Superior temporal gyrus (tissue), 1 donor: ENCODE measurements around the gene HS3ST4.

ENCODE experiments used
- DNase-seq: peaks from one replicate; pipeline ENCODE4 v3.0.0-alpha.2; 2016; ENCODE audit errors: extremely low spot score

The HS3ST4 gene

DNA sequence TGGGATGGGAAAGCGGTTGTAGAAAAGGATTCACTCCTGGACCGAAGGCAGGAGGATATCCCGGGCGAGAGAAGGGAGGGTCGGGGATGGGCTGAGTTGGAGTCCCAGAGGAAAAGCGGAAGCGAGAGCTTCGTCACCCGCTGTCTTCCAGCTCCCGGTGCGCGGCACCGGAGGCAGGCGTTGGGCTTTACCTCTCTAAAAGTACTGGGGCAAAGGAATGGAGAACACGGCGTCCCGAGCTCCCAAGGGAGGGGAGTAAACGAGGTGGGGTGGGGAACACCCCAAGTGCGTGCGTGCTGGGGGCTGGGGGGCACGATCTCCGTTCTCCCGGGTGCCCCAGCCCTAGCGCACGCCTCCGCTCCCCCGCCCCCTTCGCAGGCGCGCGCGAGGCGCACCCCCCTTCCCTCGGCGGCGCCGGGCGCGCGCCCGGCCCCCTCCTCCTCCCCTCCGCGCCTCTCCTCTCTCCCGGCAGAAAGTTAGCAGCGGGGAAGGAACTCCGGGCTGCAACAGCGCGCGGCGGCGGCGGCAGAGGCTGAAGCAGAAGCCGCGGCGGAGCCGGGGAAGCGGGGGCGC is at the start of gene HS3ST4:
Gene HS3ST4, plus strand, starts transcription at position 441 of the 573 bp plus-strand sequence.
- no peak for DNase-seq

DNA sequence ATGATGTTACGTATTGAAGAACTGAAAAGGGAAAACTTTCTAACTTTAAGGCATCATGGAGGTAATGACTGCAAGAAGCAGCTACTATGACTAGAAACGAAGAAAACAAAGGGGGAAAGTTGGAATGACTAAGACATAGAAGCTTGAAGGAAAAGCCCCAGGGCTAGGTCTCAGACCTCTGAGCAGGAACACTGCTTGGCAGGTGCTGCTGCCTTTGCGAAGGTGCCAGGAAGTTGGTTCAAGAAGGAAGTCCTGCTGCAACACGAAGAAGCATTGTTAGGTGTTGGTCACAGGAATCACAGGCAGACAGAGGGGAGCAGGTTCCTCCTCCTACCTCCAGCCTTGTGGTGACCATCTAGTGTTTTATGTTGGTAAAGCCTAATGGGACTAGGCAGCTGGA is 48.1 kb upstream of the HS3ST4 start:
- DNase-seq: no peak

DNA sequence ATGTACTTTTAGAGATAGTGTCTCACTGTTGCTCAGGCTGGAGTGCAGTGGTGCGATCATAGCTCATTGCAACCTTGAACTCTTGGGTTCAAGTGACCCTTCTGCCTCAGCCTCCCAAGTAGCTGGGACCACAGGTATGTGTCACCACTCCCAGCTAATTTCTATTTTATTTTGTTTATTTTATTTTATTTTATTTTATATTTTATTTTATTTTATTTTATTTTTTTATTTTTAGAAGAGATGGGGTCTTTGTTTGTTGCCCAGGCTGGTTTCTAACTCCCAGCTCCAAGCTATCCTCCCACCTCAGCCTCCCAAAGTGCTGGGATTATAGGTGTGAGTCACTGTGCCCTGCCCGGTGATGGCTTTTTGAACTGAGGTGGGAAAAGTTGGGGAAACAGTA is 35.1 kb upstream of the HS3ST4 start:
- DNase-seq: no peak

- DNase-seq: no peak
Observed at GRCh38 chr16:25676820-25677219, 14.9 kb upstream of the HS3ST4 start.

- DNase-seq: no peak
Observed at GRCh38 chr16:25679511-25679910, 12.2 kb upstream of the HS3ST4 start.

GRCh38 chr16:25689137-25689836 is 2.5 kb upstream of the HS3ST4 start:
- DNase-seq: no peak

GRCh38 chr16:25690552-25691143 is 1.1 kb upstream of the HS3ST4 start:
- DNase-seq: peak; percentile 25

GRCh38 chr16:25692351-25692741 is 587 bp downstream of the HS3ST4 start:
- DNase-seq: no peak

DNA sequence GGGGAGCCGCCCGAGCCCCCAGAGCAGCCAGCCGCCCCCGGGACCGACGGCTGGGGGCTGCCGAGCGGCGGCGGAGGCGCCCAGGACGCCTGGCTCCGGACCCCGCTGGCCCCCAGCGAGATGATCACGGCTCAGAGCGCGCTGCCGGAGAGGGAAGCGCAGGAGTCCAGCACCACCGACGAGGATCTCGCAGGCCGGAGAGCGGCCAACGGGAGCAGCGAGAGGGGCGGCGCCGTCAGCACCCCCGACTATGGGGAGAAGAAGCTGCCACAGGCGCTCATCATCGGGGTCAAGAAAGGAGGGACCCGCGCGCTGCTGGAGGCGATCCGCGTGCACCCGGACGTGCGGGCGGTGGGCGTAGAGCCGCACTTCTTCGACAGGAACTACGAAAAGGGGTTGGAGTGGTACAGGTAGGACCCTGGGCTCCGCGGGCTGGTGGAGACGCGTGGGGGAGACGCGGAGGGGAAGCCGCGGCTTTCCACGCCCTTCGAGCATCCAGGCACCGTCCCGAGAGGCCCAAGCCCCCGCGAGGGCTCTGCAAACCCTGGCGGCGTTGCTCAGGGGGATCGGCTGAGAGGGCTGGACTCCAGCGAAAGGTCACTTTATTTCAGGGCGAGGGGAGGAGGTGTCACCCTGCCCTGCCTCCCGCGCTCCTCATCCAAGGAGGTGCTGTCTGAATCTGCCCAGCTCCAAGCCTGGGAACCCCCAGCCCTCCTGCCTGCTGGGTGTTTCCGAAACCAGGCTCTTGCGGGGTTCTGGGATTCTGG is 1.2 kb downstream of the HS3ST4 start:
- no peak for DNase-seq

- DNase-seq: no peak
Observed at GRCh38 chr16:25693631-25694030, 1.9 kb downstream of the HS3ST4 start.

GRCh38 chr16:25699069-25699468 is 7.3 kb downstream of the HS3ST4 start:
- peak; percentile 38 for DNase-seq

DNA sequence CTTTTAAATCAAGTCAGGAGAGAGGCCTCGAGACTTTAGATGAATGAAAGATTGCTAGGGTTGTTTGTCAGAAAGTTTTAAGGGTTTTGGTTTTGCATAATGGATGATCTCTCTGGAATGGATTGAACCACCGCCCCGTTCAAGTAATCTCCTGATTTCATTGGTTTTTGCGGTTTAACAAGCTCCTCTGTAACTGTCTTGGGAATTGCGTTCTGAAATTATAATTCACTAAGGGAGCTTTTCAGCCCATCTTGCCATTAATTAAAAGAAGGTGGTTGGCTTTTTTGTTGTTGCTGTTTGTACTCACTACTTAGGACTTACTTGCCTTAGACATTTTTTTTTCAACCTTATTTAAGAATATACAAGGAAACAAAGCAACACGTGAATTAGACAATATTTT is 8.8 kb downstream of the HS3ST4 start:
- no peak for DNase-seq

DNA sequence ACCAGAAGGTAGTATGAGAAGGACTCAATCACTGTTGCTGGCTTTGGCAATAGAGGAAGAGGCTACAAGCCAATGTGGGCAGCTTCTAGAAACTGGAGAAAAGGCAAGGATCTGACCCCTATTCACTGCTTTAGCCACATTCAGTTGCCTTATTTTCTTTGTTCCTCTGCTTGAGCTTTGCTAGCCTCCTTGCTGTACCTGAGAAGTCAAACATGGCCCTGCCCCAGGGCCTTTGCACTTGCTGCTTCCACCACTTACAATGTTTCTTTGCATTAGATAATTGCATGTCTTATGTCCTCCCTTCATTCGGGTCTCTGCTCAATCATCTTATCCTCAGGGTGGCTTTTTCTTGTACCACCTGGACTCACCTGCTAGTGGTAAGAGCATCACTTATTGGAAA is 15.8 kb downstream of the HS3ST4 start:
- DNase-seq: no peak

DNA sequence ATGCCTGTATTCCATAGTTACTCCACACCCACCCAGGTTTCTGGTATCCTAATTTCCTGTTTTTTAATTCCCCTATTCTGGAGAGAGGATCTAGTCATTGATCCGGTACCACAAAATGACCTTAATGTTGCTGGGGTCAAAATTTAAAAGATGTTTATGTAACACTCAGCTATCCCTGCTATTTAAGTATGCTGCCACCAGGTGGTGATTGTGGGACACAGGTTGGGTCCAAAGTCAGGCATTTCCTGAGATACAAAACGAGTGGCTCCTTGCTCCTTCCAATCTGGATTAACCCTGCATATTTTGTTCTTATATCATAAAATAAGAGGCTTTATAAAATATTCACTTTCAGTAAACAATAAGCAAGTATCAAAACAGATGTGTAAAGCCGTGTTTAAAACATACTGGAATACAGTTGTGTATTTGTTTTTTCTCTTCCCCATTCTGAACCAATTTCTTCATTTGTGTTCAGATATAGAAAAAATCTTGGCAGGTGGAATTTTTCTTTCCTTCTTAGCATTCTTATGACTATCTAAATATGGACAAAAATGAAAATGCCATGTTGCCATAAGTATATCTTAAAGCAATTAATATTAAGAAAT is 16.3 kb downstream of the HS3ST4 start:
- no peak for DNase-seq

GRCh38 chr16:25709213-25709612 is 17.5 kb downstream of the HS3ST4 start:
- peak; percentile 19 for DNase-seq

GRCh38 chr16:25713785-25714570 is 22.2 kb downstream of the HS3ST4 start:
- DNase-seq: no peak

- no peak for DNase-seq
Observed at GRCh38 chr16:25716186-25716585, 24.4 kb downstream of the HS3ST4 start.

DNA sequence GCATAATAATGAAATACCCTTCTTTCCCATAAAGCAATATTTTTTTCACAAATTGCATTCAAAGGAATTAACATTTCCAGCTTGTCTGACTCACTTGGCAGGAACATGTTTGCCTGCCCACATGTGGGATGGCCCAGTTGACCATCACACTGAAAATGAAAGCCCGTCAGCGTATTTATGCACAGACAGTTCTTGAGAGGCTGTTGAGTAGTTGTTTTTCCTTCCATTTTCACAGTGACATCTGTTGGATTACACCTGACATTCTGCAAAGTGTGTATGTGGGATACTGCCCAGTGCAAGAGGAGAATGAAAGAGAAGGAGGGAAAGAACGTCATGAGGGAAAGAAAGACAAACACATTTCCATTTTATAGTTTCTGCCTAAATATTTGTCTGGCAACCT is 29.7 kb downstream of the HS3ST4 start:
- peak; percentile 62 for DNase-seq

GRCh38 chr16:25726430-25727098 is 34.8 kb downstream of the HS3ST4 start:
- no peak for DNase-seq

GRCh38 chr16:25729188-25729915 is 37.6 kb downstream of the HS3ST4 start:
- no peak for DNase-seq
